ENCODE results near the gene FLT3.
A peak's percentile ranks its signal among the peaks of the same experiment; 100 is the strongest.
"Not testable (repeated sequence)": the region's sequence is repeated elsewhere in the genome, so short reads cannot be mapped to it uniquely, and the experiment has no call there.

FLT3 gene

GRCh38 chr13:28100150-28101121 is at the start of gene FLT3:
TSS of gene FLT3 (minus strand) at chr13:28100576. CDS start at chr13:28100510, 66 bp downstream.
- DNase-seq, result peak in 1 of 2 donors; percentile 3

- no peak for DNase-seq
Measured at GRCh38 chr13:28147495-28147894, 47.1 kb upstream of the FLT3 start.

- DNase-seq, result no peak
Measured at GRCh38 chr13:28145049-28145448, 44.7 kb upstream of the FLT3 start.

- DNase-seq, result not testable (repeated sequence)
Measured at GRCh38 chr13:28141542-28141941, 41.2 kb upstream of the FLT3 start.

- no peak for DNase-seq
Measured at GRCh38 chr13:28140433-28141125, 40.2 kb upstream of the FLT3 start.

GRCh38 chr13:28138756-28139470 is 38.5 kb upstream of the FLT3 start:
- DNase-seq, result peak; percentile 91 to 93

- DNase-seq, result peak; percentile 87 to 89
Measured at GRCh38 chr13:28138012-28138755, 37.8 kb upstream of the FLT3 start, which contains the start of gene PAN3. TSS of gene PAN3 (plus strand) at chr13:28138545. CDS start at chr13:28138658, 113 bp downstream.

GRCh38 chr13:28137596-28137995 is 37.2 kb upstream of the FLT3 start:
- no peak for DNase-seq

GRCh38 chr13:28136916-28137315 is 36.5 kb upstream of the FLT3 start:
- DNase-seq, result no peak

GRCh38 chr13:28131646-28132045 is 31.3 kb upstream of the FLT3 start:
- no peak for DNase-seq

GRCh38 chr13:28129911-28130693 is 29.7 kb upstream of the FLT3 start:
- no peak for DNase-seq

GRCh38 chr13:28128926-28129325 is 28.6 kb upstream of the FLT3 start:
- DNase-seq, result no peak

GRCh38 chr13:28128030-28128429 is 27.7 kb upstream of the FLT3 start:
- no peak for DNase-seq

- no peak for DNase-seq
Measured at GRCh38 chr13:28121224-28121623, 20.8 kb upstream of the FLT3 start.

GRCh38 chr13:28120317-28120716 is 19.9 kb upstream of the FLT3 start:
- no peak for DNase-seq

- DNase-seq, result no peak
Measured at GRCh38 chr13:28117689-28118377, 17.5 kb upstream of the FLT3 start.

- no peak for DNase-seq
Measured at GRCh38 chr13:28116736-28117135, 16.4 kb upstream of the FLT3 start.

- DNase-seq, result no peak
Measured at GRCh38 chr13:28110414-28110813, 10.0 kb upstream of the FLT3 start.

- no peak for DNase-seq
Measured at GRCh38 chr13:28106976-28107375, 6.6 kb upstream of the FLT3 start.

GRCh38 chr13:28101886-28102285 is 1.5 kb upstream of the FLT3 start:
- DNase-seq, result not testable (repeated sequence)

Measured in activated CD4-positive, alpha-beta T cell treated with anti-CD3 and anti-CD28 coated beads for 4 hours (primary cell).